H1 (cell line): Measurements from ENCODE around the gene TBC1D19. TPM values are rescaled to one million over a fixed set of nuclear protein-coding genes. Genes with fewer than 3 reads are reported as not detected.

Experiments
- CHD2 ChIP-seq: IDR thresholded peaks from 2 replicates; pipeline ENCODE4 v1.6.1; 2012; ENCODE audit warnings: low read length, improper control_type of control experiment
- CHD7 ChIP-seq: fragments of 300-600 bp; sonication (generic); IDR thresholded peaks from 2 replicates; pipeline ENCODE4 v1.7.1; 2012; ENCODE audit warnings: low read length, moderate library complexity, mild to moderate bottlenecking, inconsistent platforms; ENCODE audit not compliant: insufficient replicate concordance
- EZH2 ChIP-seq: fragments of 200-600 bp; sonication (generic); IDR thresholded peaks from 2 replicates; pipeline ENCODE4 v1.7.1; 2012; ENCODE audit warnings: low read depth, mild to moderate bottlenecking, moderate library complexity, low read length, inconsistent platforms; ENCODE audit not compliant: severe bottlenecking
- HDAC2 ChIP-seq, 2 experiments: fragments of 300-600 bp in 1 of 2; sonication (generic) in 1 of 2; IDR thresholded peaks; 2 replicates each; pipeline ENCODE4 v1.6.1; 2011 to 2012; ENCODE audit warnings: low read depth in 2 of 2, low read length in 2 of 2, mild to moderate bottlenecking in 2 of 2, moderate library complexity in 2 of 2, borderline replicate concordance in 1 of 2, inconsistent platforms in 1 of 2
- JUND ChIP-seq: IDR thresholded peaks from 2 replicates; pipeline ENCODE4 v1.6.1; 2011; ENCODE audit warnings: mild to moderate bottlenecking, improper control_type of control experiment, low read length
- KDM4A ChIP-seq: IDR thresholded peaks from one replicate; pipeline ENCODE4 v1.7.1; 2012; ENCODE audit warnings: low read depth, mild to moderate bottlenecking, moderate library complexity, low read length, inconsistent platforms; ENCODE audit not compliant: severe bottlenecking
- KDM5A ChIP-seq: fragments of 200-600 bp; IDR thresholded peaks from 2 replicates; pipeline ENCODE4 v1.7.1; 2012; ENCODE audit warnings: mild to moderate bottlenecking, low read length, inconsistent platforms, mixed read lengths
- PHF8 ChIP-seq: fragments of 200-600 bp; sonication (generic); conservative IDR thresholded peaks from 2 replicates; pipeline ENCODE4 v1.7.1; 2012; ENCODE audit warnings: low read depth, mild to moderate bottlenecking, inconsistent platforms, low read length, moderate library complexity
- SIRT6 ChIP-seq: IDR thresholded peaks from one replicate; pipeline ENCODE4 v1.7.1; 2012; ENCODE audit warnings: low read length, inconsistent platforms
- TEAD4 ChIP-seq: IDR thresholded peaks from 2 replicates; pipeline ENCODE4 v1.6.1; 2012; ENCODE audit warnings: low read depth, low read length, inconsistent platforms, mixed read lengths
- ZNF274 ChIP-seq: IDR thresholded peaks from 2 replicates; pipeline ENCODE4 v1.7.0; 2012; ENCODE audit warnings: low read length, borderline replicate concordance; ENCODE audit errors: extremely low read depth
- polyA plus RNA-seq, 7 experiments: library from polyadenylated mRNA; depleted of rRNA in 3 of 7; stranded (reverse) in 5 of 7; unstranded in 2 of 7; fragments of >200 nt in 5 of 7; fragments of 200-250 nt in 2 of 7; gene quantifications; 1 replicate in 5 of 7; 2 replicates in 1 of 7; 4 replicates in 1 of 7; pipeline versions ENCODE4 v1.2.1 to v1.2.3, GENCODE V29; 2011 to 2013; ENCODE audit warnings: missing spikeins in 2 of 7, mixed read lengths in 2 of 7
- total RNA-seq: library from RNA; stranded (reverse); fragmentation: NEBNext Ultra II Directional; extraction: Animal tissue kit (Norgen Biotek cat#: 25700); gene quantifications from 2 replicates; pipeline ENCODE4 v1.2.1, GENCODE V29; 2021

Gene TBC1D19
- total and polyA plus RNA-seq, 2 of the 8 experiments (the other 6 are each of a cell fraction or from before 2014, with no cell fraction given), result 1.9 to 3.5 TPM

GRCh38 chr4:26594778-26595177 lies 10.9 kb downstream of the TBC1D19 start (continued):
- no peak for TF ChIP-seq CHD7
- TF ChIP-seq CHD2, result no peak
- no peak for TF ChIP-seq TEAD4
- TF ChIP-seq KDM4A, result no peak
- TF ChIP-seq ZNF274, result no peak
- no peak for TF ChIP-seq PHF8
- no peak for TF ChIP-seq JUND
- no peak for TF ChIP-seq KDM5A
- TF ChIP-seq EZH2, result no peak
- no peak for TF ChIP-seq SIRT6
- no peak for TF ChIP-seq HDAC2 (IDR thresholded peaks at IDR 0.05; ENCODE audit: borderline replicate concordance in 1 of 2, low read depth in 2 of 2, low read length in 2 of 2)
